Measurements from ENCODE around the gene EVI2B.
"Not testable (repeated sequence)": the region's sequence is repeated elsewhere in the genome, so short reads cannot be mapped to it uniquely, and the experiment has no call there.

Gene EVI2B

DNA sequence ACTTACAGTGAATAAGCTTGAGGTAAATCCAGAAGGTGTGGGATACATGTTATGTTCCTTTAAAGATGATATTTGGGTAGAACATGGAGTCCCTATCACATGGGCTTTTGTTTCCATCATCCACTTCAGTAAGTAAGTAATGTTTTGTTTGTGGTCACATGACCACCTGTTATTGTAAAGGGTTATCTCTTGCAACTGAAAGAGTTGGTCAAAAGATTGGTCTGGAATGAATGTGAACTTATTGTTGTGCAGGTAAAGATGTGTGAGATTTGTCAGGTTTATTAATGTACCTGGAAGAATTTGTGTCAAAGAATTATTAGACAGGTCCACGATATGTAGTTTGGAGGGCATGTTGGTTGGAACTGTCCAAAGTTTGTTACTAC is 18.4 kb downstream of the EVI2B start:
- TF ChIP-seq POLR2A (IDR thresholded peaks at IDR 0.05; ENCODE audit: low read depth, low read length), result no peak
- DNase-seq (ENCODE audit: insufficient read length, low spot score) (no peak), FAIRE-seq (no peak)

DNA sequence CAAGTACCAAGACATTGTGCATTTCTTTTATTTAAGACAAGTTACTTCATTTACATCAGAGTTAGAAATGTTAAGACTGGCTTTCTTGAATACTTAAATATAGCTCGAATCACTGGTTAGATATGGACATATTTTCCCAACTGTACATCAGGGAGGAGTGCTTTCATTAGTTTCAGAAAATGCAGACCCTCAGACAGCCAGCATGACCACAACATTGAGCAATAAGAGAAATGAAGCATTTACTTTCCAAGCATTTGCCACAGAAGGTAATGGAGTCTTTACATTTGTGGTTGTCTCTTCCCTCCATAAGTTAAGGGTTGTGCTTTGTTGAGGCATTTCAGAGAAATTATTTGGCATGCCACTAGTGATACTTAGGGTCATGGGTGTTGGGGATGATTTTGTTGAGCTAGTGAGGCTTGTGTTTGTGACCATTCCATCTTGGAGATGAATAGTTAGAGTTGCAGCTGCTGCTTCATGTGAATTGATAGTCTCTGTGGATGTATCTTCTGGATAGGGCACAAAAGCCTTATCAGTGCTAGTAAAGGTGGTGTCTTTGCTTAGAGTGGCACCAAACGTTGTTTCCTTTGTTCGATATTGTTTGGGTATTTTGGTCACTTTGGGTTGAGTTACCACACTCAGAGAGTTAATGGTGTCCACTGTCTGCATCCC is 18.9 kb downstream of the EVI2B start:
- no peak for DNase-seq (ENCODE audit: insufficient read length, low spot score)
- TF ChIP-seq POLR2A (IDR thresholded peaks at IDR 0.05; ENCODE audit: low read depth, low read length), result no peak
- no peak for FAIRE-seq

DNA sequence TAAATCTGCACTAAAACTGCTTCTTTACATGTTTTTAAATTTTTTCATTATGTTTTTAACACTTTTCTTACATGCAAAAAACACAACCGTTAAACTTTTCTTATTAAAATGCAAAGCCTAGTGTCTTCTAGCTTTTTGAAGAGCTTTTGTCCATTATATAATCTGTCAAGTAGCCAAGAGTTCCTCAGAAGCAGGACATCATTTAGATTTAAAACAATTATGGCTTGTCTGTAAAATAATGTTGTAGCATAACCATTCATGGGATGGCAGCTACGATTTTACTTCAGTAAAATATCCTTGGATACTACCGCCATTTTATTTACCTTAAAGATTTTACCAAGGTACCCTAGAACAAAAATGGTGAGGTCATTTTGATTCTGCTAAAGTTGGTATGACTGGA is 19.6 kb downstream of the EVI2B start:
- FAIRE-seq (no peak), DNase-seq (ENCODE audit: insufficient read length, low spot score) (no peak)
- TF ChIP-seq POLR2A (IDR thresholded peaks at IDR 0.05; ENCODE audit: low read depth, low read length), result no peak

DNA sequence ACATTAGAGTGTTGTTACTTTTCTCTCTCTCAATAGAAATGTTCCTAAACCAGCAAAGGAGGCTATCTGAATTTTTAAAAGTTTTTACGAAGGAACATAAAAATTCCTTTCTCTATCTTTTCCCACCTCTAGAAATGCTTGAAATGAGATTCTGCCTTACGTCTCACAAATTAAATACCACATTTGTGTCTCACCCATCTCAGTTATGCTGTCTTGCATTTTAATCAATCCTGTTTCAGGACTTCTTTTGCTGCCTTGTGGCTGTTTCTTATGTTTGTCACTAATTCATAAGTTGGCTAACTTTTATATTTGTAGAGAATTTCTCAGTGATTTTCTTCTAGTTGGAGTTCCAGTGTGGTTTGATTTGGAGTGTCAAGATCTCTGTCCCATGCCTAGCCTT is 20.3 kb downstream of the EVI2B start:
- no peak for FAIRE-seq
- no peak for TF ChIP-seq POLR2A (IDR thresholded peaks at IDR 0.05; ENCODE audit: low read depth, low read length)
- DNase-seq (ENCODE audit: insufficient read length, low spot score), result no peak

DNA sequence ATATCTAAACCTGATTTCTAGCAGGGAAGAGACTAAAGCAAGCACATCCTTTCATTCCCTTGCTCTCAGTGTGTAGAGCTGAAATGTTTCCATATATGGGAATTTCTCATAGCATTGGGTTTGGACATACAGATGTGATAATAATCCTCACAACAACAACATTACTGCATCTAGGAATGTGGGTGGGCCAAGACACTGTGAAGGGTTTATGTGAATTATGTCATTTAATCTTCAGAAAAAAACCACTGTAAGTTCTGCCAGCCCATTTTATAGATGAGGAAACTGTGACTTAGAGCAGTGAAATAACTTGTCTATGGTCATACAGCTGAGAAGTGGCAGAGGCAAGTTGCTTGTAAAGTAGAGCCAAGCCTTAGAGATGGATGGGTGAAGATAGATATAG is 22.0 kb downstream of the EVI2B start:
- no peak for TF ChIP-seq POLR2A (IDR thresholded peaks at IDR 0.05; ENCODE audit: low read depth, low read length)
- no peak for DNase-seq (ENCODE audit: insufficient read length, low spot score)
- FAIRE-seq, result no peak

DNA sequence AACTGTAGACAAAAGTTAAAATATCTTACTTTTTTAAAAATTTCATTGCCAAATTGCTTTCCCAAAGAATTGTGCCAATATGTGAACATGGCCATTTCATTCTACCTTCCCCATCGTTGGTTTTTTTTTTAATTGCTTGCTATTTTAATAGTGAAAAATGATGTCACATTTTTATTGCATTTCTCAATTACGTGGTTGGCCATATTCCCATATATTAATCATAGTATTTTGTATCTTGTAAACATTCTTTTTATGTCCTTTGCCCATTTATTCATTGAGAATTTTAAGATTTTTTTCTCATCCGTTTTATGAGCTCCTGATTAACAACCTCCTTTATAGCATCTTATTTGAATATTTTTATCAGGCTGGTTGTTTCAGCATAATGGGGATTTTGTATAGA is 24.1 kb downstream of the EVI2B start:
- no peak for TF ChIP-seq POLR2A (IDR thresholded peaks at IDR 0.05; ENCODE audit: low read depth, low read length)
- FAIRE-seq, result no peak
- no peak for DNase-seq (ENCODE audit: insufficient read length, low spot score)

DNA sequence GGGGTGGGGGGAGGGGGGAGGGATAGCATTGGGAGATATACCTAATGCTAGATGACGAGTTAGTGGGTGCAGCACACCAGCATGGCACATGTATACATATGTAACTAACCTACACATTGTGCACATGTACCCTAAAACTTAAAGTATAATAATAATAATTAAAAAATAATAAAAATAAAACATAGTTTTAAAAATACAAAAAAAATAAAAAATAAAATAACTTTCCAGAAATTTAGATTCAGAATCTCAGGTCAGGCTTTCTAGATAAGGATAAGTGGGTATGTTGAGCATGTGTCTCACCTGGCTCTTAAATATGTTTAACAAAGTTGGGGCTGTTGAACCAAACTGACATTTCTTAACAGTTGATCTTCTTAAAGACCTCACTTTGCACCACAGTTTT is 25.9 kb downstream of the EVI2B start:
- not testable (repeated sequence) for DNase-seq (ENCODE audit: insufficient read length, low spot score); FAIRE-seq

DNA sequence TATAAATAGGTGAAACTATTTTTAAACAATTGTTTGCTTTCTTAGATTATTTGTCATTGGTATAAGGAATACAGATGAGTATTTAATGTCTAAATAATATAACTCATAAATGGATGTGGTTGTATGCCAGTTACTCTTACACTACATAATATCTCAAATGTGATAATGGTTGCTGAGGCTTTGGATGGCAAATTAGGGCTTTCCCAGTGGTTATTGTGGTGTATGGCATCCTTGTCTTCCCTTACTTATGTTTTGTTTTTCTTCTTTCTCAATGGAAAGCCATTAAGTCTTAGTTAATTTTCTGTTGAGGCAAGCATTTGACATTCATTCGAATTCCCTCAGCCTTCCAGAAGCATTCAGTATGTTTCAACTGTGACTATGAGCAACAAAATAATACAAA is 27.3 kb downstream of the EVI2B start:
- no peak for TF ChIP-seq POLR2A (IDR thresholded peaks at IDR 0.05; ENCODE audit: low read depth, low read length)
- FAIRE-seq, result no peak

DNA sequence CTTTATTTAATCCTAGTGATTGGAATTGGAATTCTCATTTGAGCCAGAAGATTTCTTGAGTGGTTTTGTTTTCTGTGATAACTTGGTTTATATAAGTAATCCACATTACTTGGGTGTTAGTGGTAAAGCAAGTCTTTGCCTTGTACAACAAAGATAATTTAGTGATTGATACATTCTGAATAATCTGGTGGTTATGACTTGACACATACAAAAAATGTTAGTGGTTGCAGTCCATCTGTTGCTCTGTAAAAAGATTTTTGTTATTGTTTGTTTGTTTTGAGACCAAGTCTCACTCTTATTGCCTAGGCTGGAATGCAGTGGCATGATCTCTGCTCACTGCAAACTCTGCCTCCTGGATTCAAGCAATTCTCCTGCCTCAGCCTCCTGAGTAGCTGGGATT is 30.0 kb downstream of the EVI2B start:
- FAIRE-seq (no peak), DNase-seq (ENCODE audit: insufficient read length, low spot score) (no peak)
- TF ChIP-seq POLR2A (IDR thresholded peaks at IDR 0.05; ENCODE audit: low read depth, low read length), result no peak

More for the DNA sequence above, 27.3 kb downstream of the EVI2B start:
- no peak for DNase-seq (ENCODE audit: insufficient read length, low spot score)

DNA sequence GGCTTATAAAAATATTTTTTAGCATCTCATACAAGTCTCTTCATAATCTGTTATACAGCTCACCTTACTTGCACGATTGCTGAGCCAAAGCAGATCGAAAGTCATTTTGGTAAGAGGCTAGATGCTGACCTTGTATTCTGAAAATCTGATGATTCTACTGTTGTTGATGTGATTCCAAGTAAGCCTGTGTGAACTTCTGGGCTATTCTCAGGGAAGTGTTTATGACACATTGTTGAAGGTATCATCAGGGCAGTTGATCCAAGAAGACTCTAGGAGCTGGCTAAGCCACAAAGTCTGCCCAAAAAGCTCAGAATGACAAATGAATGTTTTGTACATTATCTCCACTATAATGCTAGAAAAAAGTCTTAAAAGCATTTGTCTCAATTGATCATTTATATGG is 32.8 kb downstream of the EVI2B start:
- DNase-seq (ENCODE audit: insufficient read length, low spot score), result no peak
- no peak for TF ChIP-seq POLR2A (IDR thresholded peaks at IDR 0.05; ENCODE audit: low read depth, low read length)
- FAIRE-seq, result no peak

DNA sequence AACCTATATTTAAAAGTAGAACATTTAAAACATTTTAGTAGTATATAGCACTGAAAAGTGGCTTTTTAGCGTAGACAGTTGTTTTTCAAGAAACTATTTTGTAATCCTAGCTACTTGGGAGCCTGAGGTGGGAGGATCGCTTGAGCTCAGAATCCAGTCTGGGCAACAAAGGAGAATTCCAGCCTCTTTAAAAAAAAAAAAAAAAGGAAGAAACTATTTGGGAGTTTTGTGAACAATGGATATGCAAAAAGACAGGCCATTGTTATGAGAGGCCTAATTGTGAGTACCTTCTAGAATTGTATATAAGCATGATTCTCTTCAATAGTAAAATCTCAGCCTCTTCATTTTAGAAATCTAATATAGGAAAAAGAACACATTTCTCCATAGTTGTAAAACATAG is 34.5 kb downstream of the EVI2B start:
- FAIRE-seq, result no peak
- no peak for DNase-seq (ENCODE audit: insufficient read length, low spot score)
- no peak for TF ChIP-seq POLR2A (IDR thresholded peaks at IDR 0.05; ENCODE audit: low read depth, low read length)

DNA sequence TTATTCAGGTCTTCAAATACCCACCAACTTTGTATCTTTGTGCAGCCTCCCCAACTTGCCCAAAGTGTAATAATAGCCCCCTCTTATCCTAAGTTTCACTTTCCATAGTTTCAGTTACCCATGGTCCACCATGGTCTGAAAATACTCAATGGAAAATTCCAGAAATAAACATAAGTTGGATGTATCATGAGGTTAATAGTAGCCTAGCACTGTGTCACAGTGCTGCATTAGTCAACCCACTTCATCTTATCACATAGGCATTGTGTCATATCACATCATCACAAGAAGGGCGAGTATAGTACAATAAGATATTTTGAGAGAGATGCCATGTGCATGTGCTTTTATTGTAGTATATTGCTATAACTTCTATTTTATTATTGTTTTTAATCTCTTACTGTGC is 38.7 kb downstream of the EVI2B start:
- no peak for TF ChIP-seq POLR2A (IDR thresholded peaks at IDR 0.05; ENCODE audit: low read depth, low read length)
- no peak for DNase-seq (ENCODE audit: insufficient read length, low spot score)
- FAIRE-seq, result no peak

DNA sequence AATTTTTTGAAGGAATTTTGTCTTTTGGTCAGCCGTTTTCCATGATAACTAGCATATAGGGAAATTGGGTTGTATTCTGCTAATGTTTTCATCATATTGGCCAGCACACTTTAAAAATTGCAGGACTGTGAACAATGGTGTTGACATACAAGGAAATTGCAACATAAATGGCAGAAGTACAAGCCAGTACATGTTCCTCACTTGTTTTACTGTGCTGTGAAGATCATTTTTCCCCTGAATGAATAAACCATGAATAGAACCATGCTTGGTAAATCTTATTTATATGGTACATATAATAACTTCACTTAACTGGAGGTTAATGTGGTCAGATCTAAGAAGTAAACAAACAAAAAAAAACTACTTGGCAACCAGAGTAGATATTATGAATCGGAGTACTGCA is 39.6 kb downstream of the EVI2B start:
- DNase-seq (ENCODE audit: insufficient read length, low spot score) (no peak), FAIRE-seq (no peak)
- no peak for TF ChIP-seq POLR2A (IDR thresholded peaks at IDR 0.05; ENCODE audit: low read depth, low read length)

DNA sequence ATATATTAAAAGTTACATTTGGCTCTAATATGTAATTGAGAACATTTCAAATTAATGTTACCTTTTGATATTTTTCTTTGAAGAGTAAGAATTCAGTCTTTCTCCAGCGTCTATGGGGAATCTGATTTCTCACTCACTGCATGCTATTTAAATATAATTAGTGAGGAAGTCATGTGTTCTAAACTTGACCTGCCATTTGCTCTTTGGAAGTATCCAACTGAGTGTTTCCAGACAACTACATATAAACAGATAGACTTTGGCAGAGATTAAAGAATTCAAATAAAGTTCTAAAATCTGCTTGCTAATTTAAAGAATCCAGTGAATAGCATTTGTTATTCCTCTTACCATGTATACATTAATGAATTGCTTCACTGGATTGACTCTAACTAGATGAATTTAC is 40.3 kb downstream of the EVI2B start:
- DNase-seq (ENCODE audit: insufficient read length, low spot score), result no peak
- FAIRE-seq, result no peak
- no peak for TF ChIP-seq POLR2A (IDR thresholded peaks at IDR 0.05; ENCODE audit: low read depth, low read length)

DNA sequence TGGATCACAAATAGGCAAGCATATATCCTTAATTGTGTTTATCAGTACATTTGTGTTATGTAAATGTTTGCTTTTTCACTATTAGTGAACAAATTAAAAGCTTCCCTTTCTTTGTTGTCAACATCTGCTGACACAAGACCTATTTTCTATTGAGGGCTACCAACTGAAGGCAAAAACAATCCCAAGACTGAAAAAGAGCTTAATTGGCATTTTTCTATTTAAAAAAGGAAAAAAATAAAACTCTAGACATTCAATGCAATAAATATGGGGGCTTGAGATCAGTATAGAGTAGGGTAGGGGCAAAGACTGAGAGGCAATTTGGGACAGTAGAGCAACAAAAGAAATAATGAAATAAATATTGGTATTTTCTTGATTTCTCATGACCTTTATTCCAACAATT is 41.1 kb downstream of the EVI2B start:
- DNase-seq (ENCODE audit: insufficient read length, low spot score), result no peak
- TF ChIP-seq POLR2A (IDR thresholded peaks at IDR 0.05; ENCODE audit: low read depth, low read length), result no peak
- FAIRE-seq, result no peak

DNA sequence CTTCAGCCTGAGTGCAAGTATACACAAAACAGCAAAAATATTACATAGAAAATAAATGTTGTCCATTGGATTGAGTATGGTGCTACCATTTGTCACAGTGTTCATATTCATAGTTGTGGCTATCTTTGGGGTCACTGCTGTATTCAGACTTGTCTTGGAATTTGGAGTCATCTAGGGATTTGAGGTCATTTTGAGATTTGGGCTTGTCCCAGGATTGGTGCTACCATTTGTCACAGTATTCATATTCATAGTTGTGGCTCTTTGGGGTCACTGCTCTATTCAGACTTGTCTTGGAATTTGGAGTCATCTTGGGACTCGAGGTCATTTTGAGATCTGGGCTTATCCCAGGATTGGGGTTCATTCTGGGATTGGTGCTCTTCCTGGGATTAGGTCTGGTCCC is 41.6 kb downstream of the EVI2B start:
- TF ChIP-seq POLR2A (IDR thresholded peaks at IDR 0.05; ENCODE audit: low read depth, low read length), result no peak
- no peak for DNase-seq (ENCODE audit: insufficient read length, low spot score)
- FAIRE-seq, result no peak

All from H54 (cell line).